IPS-18c (cell line): ENCODE results near the gene ADAMTS7.
"Not testable (repeated sequence)": the region's sequence is repeated elsewhere in the genome, so short reads cannot be mapped to it uniquely, and the experiment has no call there.

Source experiments
- H3K4me3 ChIP-seq: 2 replicates; pipeline ENCODE4 v1.7.0; 2013; ENCODE audit warnings: low read depth, mild to moderate bottlenecking, low read length, moderate library complexity; ENCODE audit not compliant: insufficient read depth
- H3K9me3 ChIP-seq: one replicate; pipeline ENCODE4 v1.6.1; 2013; ENCODE audit warnings: mild to moderate bottlenecking, low read length, moderate library complexity; ENCODE audit not compliant: control insufficient read depth, insufficient read depth

Gene ADAMTS7

DNA sequence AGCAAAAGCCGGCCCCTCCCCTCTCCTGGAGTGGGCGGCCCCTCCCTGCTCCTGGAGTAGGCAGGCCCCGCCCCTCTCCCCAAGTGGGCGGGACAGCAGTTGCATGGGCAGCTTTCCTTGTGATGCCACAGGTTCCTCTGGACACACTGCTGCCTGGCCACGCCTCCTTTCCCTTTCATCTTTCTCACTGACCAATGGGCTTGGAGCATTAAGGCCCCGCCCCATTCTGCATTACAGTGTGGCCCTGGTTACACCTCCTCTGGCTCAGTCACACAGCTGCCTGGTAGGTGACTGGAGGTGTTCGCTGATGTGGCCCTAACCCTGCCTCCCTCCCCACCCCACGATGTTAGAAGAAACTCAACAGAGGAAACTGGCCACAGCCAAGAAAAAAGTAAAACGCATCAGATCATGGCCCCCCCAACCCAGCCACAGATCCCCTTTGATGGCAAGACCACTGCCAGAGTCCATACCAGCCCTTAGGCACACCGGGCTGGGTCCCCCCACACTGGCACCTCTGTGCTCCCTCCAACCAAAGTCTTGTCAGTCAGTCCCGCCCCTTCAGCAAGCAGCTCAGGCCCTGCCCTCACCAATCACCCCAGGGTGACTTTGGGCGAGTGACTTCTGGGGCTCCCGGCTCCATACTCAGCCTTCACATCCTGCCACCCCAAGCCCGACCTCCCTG, 84.3 kb downstream of the ADAMTS7 start:
- Histone ChIP-seq H3K9me3 (no peaks in the 10 kb centered on the region), H3K4me3 (no peak overlapping the region; the same call in 1 of the 2 replicates)

DNA sequence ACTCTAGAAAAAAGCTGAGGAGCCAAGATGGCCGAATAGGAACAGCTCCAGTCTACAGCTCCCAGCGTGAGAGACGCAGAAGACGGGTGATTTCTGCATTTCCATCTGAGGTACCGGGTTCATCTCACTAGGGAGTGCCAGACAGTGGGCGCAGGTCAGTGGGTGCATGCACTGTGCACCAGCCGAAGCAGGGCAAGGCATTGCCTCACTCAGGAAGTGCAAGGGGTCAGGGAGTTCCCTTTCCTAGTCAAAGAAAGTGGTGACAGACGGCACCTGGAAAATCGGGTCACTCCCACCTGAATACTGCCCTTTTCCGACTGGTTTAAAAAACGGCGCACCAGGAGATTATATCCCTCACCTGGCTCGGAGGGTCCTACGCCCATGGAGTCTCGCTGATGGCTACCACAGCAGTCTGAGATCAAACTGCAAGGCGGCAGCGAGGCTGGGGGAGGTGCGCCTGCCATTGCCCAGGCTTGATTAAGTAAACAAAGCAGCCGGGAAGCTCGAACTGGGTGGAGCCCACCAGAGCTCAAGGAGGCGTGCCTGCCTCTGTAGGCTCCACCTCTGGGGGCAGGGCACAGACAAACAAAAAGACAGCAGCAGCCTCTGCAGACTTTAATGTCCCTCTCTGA, 91.3 kb downstream of the ADAMTS7 start:
- H3K9me3 ChIP-seq, H3K4me3 ChIP-seq: not testable (repeated sequence)

DNA sequence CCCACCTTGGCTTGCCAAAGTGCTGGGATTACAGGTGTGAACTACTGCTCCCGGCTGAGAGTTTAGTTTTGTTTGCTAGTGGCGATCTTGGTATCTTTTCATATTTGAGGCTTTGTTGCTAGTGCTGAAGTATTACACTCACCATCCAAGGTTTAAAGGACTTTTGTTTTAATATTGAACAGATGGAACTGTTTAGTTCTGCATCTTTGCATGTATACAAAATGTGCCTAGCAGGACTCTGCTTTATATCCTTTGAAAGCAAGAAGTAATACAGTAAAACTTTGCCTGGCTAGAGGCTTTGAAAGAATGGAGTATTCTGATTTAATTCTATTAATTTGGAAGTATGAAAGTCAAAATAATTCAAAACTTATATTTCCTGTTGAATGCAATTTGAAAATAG, 92.4 kb downstream of the ADAMTS7 start:
- Histone ChIP-seq H3K9me3 (no peaks in the 10 kb centered on the region), H3K4me3 (no peak overlapping the region)

DNA sequence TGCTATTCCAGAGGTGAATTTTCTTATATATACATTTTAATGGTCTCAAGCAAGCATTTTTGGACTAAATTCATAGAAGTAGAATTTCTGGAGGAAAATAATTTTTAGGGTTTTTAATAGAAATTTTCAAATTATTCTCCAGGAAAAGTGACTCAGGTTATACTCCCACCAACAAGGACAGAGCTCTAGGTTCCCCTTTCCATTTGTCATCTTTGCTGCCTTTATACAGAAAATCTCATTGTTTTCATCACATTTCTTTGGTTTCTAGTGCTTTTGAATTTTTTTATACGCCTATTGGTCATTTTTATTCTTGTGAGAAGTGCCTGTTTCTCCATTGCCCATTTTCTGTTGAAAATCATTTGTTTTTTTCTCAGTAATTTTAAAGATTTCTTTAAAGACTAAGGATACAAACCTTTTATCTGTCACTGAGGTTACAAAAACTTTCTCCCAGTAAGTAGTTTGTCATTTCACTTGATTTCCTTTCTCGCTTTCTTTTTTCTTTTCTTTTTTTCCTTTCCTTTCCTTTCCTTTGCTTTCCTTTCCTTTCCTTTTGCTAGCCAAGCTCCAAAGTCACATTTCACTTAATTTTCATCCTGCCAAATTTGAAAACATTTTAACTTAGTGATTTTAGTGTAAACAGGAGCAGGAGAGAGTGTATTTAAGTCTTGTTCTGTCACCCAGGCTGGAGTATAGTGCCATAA, 93.2 kb downstream of the ADAMTS7 start:
- Histone ChIP-seq H3K4me3 (no peak overlapping the region), H3K9me3 (no peaks in the 10 kb centered on the region)

DNA sequence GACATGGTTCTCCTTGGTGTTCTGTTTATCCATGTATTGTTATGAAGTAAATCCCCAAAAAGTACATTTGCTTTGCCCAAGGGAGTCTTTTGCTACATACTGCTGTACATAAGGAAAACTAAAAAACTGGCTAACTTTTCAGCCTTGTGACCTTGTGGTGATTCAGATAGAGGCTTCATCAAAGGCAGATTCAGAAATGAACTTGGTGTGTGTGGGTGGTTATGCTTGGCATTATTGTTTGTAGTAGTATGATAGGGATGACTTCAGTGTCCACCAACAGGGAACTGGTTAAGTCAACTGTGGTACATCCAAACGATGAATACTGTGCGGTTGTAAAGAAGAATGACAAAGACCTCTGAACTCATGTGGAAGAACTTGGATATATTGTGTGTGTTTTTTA, 94.6 kb downstream of the ADAMTS7 start:
- Histone ChIP-seq H3K9me3 (no peaks in the 10 kb centered on the region), H3K4me3 (no peak overlapping the region)

DNA sequence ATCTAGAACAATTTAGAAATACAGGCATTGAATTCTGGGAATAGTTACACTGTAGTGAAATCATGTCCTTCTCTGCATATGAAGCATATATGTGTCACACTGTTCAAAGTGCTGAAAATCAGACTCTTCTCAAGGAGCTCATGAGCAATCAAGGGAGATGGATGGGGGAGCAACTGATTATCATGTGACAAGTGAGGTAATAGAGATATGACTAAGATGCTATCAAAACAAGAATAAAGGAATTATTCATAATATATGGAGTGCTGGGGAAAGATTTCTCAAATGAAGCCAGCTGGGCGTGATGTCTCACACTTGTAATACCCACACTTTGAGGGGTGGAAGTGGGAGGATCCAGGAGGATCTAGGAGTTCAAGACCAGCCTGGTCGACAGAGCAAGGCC, 95.3 kb downstream of the ADAMTS7 start:
- Histone ChIP-seq H3K9me3 (no peaks in the 10 kb centered on the region), H3K4me3 (no peak overlapping the region)

DNA sequence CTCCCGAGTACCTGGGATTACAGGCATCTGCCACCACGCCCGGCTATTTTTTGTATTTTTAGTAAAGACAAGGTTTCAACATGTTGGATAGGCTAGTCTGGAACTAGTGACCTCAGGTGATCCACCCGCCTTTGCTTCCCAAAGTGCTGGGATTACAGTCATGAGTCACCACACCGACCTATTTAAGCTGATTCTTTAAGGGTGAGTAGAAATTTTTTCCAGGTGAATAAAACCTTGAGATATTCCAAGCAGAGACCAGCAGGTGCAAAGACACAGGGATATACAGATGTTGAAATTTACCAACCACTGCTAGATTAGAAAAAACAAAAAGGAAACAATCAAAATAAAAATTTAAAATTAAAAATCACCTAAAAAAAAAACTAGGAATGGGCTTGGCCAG, 95.8 kb downstream of the ADAMTS7 start:
- Histone ChIP-seq H3K4me3 (no peak overlapping the region), H3K9me3 (no peaks in the 10 kb centered on the region)

DNA sequence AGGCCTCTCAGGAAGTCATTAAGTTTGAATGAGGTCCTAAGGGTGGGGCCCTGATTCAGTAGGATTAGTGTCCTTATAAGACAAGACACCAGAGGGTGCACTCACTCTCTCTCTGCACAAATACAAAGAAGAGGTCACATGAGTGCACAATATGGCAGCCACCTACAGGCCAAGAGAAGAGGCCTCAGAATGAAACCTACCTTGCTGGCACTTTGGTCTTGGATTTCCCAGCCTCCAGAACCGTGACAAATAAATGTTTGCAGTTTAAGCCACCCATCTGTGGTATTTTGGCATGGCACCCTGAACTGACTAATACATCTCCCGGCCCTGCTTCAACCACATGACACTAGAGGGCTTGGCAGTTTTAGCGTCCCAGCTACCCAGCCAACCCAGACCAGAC, 96.4 kb downstream of the ADAMTS7 start:
- no peak overlapping the region for H3K4me3 ChIP-seq
- H3K9me3 ChIP-seq, result no peaks in the 10 kb centered on the region

DNA sequence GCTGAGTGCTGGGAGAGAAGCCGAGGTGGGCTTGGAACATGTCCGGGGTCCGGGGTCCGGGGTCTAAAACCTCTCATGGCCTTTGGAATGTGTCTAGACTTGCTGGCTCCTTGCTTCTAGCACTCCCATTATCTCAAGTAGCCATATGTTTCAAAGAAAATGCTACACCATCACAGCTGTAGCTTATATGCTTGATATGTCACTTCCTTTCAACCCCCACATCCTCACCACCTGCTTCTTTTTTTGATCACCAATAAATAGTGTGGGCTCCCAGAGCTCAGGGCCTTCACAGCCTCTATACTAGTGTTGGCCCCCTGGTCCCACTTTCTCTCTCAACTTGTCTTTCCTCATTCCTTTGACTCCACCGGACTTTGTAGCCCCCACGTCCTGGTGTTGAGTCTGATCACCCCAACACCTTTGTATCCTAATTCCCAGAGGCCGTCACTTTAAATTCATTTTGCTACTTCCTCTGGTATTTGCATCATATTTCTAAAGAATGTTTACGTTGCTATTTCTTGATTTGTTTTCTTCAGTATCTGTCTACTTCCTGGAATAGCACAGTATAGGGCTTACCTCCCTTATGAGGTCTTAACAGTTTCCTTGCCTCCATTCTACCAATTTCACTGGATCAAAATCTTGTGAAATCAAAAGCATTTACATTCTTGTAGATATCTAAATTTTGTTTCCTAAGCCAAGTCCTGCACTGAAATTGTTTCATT, 98.3 kb downstream of the ADAMTS7 start:
- Histone ChIP-seq H3K4me3 (no peak overlapping the region), H3K9me3 (no peaks in the 10 kb centered on the region)

DNA sequence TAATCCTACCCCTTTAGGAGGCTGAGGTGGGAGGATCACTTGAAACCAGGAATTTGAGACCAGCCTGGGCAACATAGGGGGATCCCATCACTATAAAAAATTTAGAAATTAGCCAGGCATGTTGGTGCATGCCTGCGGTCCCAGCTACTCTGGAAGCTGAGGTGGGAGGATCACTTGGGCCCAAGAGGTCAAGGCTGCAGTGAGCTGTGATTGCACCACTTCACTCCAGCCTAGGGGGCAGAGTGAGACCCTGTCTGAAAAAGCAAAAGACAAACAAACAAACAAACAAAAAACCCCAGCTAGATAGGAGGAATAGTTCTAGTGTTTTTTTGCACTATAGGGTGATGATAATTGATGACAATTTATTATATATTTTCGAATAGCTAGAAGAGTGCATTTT, 99.6 kb downstream of the ADAMTS7 start:
- H3K4me3 ChIP-seq, result no peak overlapping the region

DNA sequence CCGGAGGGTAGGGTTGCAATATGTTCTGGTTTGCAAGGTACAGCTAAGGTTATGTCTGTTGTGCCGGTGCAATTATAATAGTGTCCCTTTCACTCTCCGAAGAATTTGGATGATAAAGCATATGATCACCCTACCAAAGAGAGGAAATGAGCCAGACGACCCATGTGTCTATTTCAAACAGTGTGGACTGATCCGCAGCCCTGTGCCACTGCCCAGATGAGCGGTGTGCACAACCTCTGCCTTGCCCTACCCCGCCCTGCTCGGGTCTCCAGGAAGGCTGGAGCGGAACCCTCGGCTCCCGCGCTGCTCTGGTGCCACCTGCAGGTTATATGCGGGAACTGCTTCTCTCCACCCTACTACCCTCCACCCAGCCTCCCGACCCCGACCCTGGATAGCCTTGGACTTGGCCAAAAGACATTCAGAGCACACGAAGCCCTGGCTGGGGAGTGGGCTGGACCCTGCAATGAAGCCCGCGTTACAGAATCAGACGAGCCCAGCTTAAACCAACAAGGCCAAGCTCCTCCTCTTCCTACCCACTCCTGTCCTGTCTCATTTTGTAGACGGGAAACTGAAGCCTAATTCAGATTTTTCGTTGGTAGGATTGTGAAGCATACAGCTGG, 101.9 kb downstream of the ADAMTS7 start:
- Histone ChIP-seq H3K9me3 (peaks cover 2% of the 10 kb centered on the region), H3K4me3 (no peak overlapping the region)

More for the DNA sequence above, 99.6 kb downstream of the ADAMTS7 start:
- no peaks in the 10 kb centered on the region for H3K9me3 ChIP-seq
